HG03521 (cell line): Measurements from ENCODE around the gene TOX2.

Experiments used
- ATAC-seq: cut with Tn5 transposase; IDR thresholded peaks from one replicate; pipeline ENCODE4 v1.9.1; 2021; ENCODE audit warnings: mild to moderate bottlenecking, moderate library complexity; ENCODE audit not compliant: unreplicated experiment

The TOX2 gene

GRCh38 chr20:43914311-43915210 lies at the start of gene TOX2:
TOX2 (plus strand) TSS chr20:43914852; CDS start chr20:43914892, 40 bp downstream.
- peak; percentile 39 for ATAC-seq

- ATAC-seq = no peak
Measured at GRCh38 chr20:43868091-43868490, 46.6 kb upstream of the TOX2 start.

- no peak for ATAC-seq
Measured at GRCh38 chr20:43870484-43870883, 44.2 kb upstream of the TOX2 start.

GRCh38 chr20:43878776-43879175 lies 35.9 kb upstream of the TOX2 start:
- no peak for ATAC-seq

- no peak for ATAC-seq
Measured at GRCh38 chr20:43893930-43894329, 20.7 kb upstream of the TOX2 start.

- no peak for ATAC-seq
Measured at GRCh38 chr20:43894491-43894890, 20.2 kb upstream of the TOX2 start.

- ATAC-seq = no peak
Measured at GRCh38 chr20:43895235-43895634, 19.4 kb upstream of the TOX2 start.

- ATAC-seq = no peak
Measured at GRCh38 chr20:43899274-43900120, 15.2 kb upstream of the TOX2 start.

GRCh38 chr20:43900121-43900466 lies 14.6 kb upstream of the TOX2 start:
- ATAC-seq = no peak

- ATAC-seq = no peak
Measured at GRCh38 chr20:43900496-43900895, 14.2 kb upstream of the TOX2 start.

- ATAC-seq = no peak
Measured at GRCh38 chr20:43901296-43901695, 13.4 kb upstream of the TOX2 start.

- ATAC-seq = no peak
Measured at GRCh38 chr20:43903953-43904826, 10.5 kb upstream of the TOX2 start.

GRCh38 chr20:43904827-43905177 lies 9.8 kb upstream of the TOX2 start:
- no peak for ATAC-seq

GRCh38 chr20:43906505-43907034 lies 8.1 kb upstream of the TOX2 start:
- ATAC-seq = no peak

GRCh38 chr20:43909211-43909610 lies 5.4 kb upstream of the TOX2 start:
- ATAC-seq = no peak

GRCh38 chr20:43909720-43910119 lies 4.9 kb upstream of the TOX2 start:
- no peak for ATAC-seq

- no peak for ATAC-seq
Measured at GRCh38 chr20:43910564-43910963, 4.1 kb upstream of the TOX2 start.

GRCh38 chr20:43911066-43911465 lies 3.6 kb upstream of the TOX2 start:
- ATAC-seq = no peak

- ATAC-seq = no peak
Measured at GRCh38 chr20:43913291-43914025, 1.2 kb upstream of the TOX2 start.
